Adrenal gland (tissue), 12 donors: ENCODE data around the gene CCDC183. TPM values are rescaled to one million over a fixed set of nuclear protein-coding genes. Genes with fewer than 3 reads are reported as not detected.

ENCODE experiments used
- DNase-seq, 7 donors: peaks; one replicate each; pipeline ENCODE4 v3.0.0-alpha.2; 2019 to 2020
- H3K27ac ChIP-seq, 5 donors: fragments of 200-600 bp; sonication (generic) in 4 of 5; 1 replicate in 3 of 5; 2 replicates in 2 of 5; pipeline versions ENCODE4 v1.5.1 to v1.8.0; 2016 to 2020; ENCODE audit warnings: mild to moderate bottlenecking in 1 of 5
- H3K27me3 ChIP-seq: fragments of 200-600 bp; 2 replicates; pipeline ENCODE4 v1.8.0; 2021
- H3K36me3 ChIP-seq, 2 donors: fragments of 200-600 bp; replicated peaks in 1 of 2; 1 replicate in 1 of 2; 2 replicates in 1 of 2; pipeline versions ENCODE4 v1.5.1 to v1.8.0; 2018 to 2022
- H3K4me1 ChIP-seq, 2 donors: fragments of 200-600 bp; replicated peaks in 1 of 2; 1 replicate in 1 of 2; 2 replicates in 1 of 2; pipeline versions ENCODE4 v1.5.1 to v1.8.0; 2018 to 2021
- H3K4me3 ChIP-seq, 4 donors: fragments of 200-600 bp; sonication (generic) in 3 of 4; one replicate each; pipeline ENCODE4 v1.5.1; 2016 to 2018
- H3K9me3 ChIP-seq, 3 donors: fragments of 200-600 bp; sonication (generic) in 1 of 3; replicated peaks in 1 of 3; 1 replicate in 2 of 3; 2 replicates in 1 of 3; pipeline versions ENCODE4 v1.5.1 to v1.8.0; 2016 to 2021
- POLR2A ChIP-seq, 2 donors: fragments of 450-650 bp; IDR thresholded peaks; one replicate each; pipeline ENCODE4 v1.6.1; 2017; ENCODE audit warnings: antibody characterized with exemption in 2 of 2, mild to moderate bottlenecking in 2 of 2, moderate library complexity in 1 of 2
- WGBS, 4 donors: extraction: QIAGEN DNeasy Blood & Tissue Kit in 2 of 4; methylation state at CpG; one replicate each; pipeline versions ENCODE4 v1.1.5 to v1.1.7; 2013 to 2017; 5-methylcytosine and 5-hydroxymethylcytosine counted together
- intact Hi-C, 2 donors: fragments of 100-400 bp; cut with DNase I; formaldehyde crosslinking; loops; one replicate each; pipeline versions ENCODE4 v1.14.1 to v1.15.0; 2022 to 2023
- polyA plus RNA-seq, 3 donors: library from polyadenylated mRNA; stranded (reverse); fragments of 200-250 nt in 2 of 3; fragments of 350-450 nt in 1 of 3; fragmentation: Illumina TruSeq in 1 of 3; extraction: RNeasy Lipid Tissue Mini Kit (QIAGEN cat#74804) in 1 of 3; gene quantifications; one replicate each; pipeline ENCODE4 v1.2.3, GENCODE V29; 2013 to 2014
- total RNA-seq, 9 donors: library from RNA; depleted of rRNA in 4 of 9; stranded (reverse); fragments of >200 nt in 4 of 9; fragments of 120-200 nt in 1 of 9; fragmentation: NEBNext Ultra II Directional in 1 of 9; extraction: Animal tissue kit (Norgen Biotek cat#: 25700) in 1 of 9; gene quantifications; one replicate each; pipeline versions ENCODE4 v1.1.0 to v1.2.4, GENCODE V29; 2013 to 2023
- TF ChIP-seq, protein P1 (sequence below), 6 experiments: fragments of 450-650 bp in 4 of 6; fragments of 200-600 bp in 2 of 6; sonication (generic) in 1 of 6; IDR thresholded peaks; 1 replicate in 5 of 6; 2 replicates in 1 of 6; pipeline versions ENCODE4 v1.5.1 to v1.8.0; 2016 to 2021; ENCODE audit warnings: antibody characterized with exemption in 6 of 6, mild to moderate bottlenecking in 2 of 6, moderate library complexity in 1 of 6
- donor health status: healthy with polysubstance abuse.
- donor health status: Bipolar disorder and iron deficiency.
- donor health status: DM: yes; HTN: yes; CAD: no.
- donor health status: DM: no; HTN: no; CAD: no.
- donor health status: DM: no; HTN: no; CAD: no.
- donor health status: DM: yes; HTN: yes; CAD: no.

The CCDC183 gene
- total and polyA plus RNA-seq, 12 donors, result 0.46 to 17.5 (median 1.8) TPM; not detected in 1

DNA sequence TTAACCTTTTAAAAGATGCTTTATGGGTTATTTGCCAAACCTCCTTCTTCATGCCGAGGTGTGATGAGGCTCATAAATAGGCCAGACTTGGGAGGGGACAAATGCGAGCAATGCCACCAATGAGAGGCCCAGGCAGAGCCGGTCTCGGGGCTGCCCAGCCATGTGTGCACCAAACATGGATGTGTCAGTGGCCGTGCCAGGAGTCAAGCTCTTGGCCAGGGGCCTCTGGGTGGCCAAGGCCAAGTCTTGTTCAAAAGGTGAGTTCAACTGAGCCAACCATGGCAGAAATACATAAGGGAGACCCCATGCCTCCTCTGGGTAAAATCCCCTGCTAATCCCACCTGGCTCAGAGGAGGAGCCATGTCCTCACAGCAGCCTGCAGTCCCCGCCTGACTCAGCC, 20.9 kb upstream of the CCDC183 start:
- no peaks in the 10 kb centered on the region for H3K27me3 ChIP-seq
- H3K27ac ChIP-seq, result no peak overlapping the region
- intact Hi-C loops, result no loop called here
- no peaks in the 10 kb centered on the region for H3K9me3 ChIP-seq
- TF ChIP-seq, protein P1, sequence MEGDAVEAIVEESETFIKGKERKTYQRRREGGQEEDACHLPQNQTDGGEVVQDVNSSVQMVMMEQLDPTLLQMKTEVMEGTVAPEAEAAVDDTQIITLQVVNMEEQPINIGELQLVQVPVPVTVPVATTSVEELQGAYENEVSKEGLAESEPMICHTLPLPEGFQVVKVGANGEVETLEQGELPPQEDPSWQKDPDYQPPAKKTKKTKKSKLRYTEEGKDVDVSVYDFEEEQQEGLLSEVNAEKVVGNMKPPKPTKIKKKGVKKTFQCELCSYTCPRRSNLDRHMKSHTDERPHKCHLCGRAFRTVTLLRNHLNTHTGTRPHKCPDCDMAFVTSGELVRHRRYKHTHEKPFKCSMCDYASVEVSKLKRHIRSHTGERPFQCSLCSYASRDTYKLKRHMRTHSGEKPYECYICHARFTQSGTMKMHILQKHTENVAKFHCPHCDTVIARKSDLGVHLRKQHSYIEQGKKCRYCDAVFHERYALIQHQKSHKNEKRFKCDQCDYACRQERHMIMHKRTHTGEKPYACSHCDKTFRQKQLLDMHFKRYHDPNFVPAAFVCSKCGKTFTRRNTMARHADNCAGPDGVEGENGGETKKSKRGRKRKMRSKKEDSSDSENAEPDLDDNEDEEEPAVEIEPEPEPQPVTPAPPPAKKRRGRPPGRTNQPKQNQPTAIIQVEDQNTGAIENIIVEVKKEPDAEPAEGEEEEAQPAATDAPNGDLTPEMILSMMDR (IDR thresholded peaks at IDR 0.05), result no peak
- TF ChIP-seq POLR2A (IDR thresholded peaks at IDR 0.05), result no peak
- 71 to 94% (median 87%) methylated on average over 6 of the region's 6 CpGs for WGBS, 4 donors
- no peak overlapping the region for H3K4me3 ChIP-seq
- no peaks in the 10 kb centered on the region for H3K4me1 ChIP-seq
- no peak for DNase-seq
- H3K36me3 ChIP-seq, result no peaks in the 10 kb centered on the region

DNA sequence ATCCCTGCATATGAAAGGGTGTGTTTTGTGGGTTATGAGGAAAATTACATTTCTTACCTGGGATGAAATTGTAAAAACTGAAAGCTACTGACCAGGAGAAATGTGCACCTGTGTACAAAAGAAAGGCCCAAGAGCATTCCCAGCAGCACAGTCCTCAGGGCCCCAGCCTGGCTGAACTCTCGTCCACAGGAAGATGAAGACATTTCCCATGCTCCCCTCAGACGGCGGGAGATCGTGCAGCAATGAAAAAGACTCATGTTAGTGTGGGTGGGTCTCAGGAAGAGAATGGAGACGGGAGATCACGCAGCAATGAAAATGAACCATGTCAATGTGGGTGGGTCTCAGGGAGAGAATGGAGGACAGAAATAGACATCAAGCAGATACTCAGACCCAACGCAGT, 19.2 kb upstream of the CCDC183 start:
- WGBS, 4 donors, result 54 to 67% (median 66%) methylated on average over 7 of the region's 7 CpGs
- H3K27me3 ChIP-seq, result no peaks in the 10 kb centered on the region
- H3K4me1 ChIP-seq, result no peaks in the 10 kb centered on the region
- no peak for DNase-seq
- H3K4me3 ChIP-seq, result no peak overlapping the region
- H3K36me3 ChIP-seq, result no peaks in the 10 kb centered on the region
- no peaks in the 10 kb centered on the region for H3K9me3 ChIP-seq
- H3K27ac ChIP-seq, result no peak overlapping the region
- TF ChIP-seq POLR2A (IDR thresholded peaks at IDR 0.05), result no peak
- TF ChIP-seq, protein P1 (IDR thresholded peaks at IDR 0.05), result no peak
- intact Hi-C loops, result no loop called here

DNA sequence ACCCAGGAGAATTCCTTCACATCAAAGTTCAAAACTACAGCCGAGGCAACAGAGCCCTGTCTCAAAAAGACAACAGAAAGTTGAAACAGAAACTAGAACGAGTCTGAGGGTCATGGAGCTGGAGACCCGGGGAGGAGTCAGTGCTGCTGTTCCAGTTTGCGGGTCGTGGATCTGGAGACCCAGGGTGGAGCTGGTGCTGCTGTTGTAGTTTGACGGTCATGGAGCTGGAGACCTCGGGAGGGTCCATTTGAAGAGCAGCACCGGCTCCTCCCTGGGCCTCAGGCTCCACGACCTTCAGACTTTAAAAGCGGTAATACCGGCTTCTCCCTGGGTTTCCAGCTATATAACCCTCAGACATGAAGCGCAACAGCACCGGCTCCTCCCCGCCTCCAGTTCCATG, 18.8 kb upstream of the CCDC183 start:
- 62 to 73% (median 70%) methylated on average over 14 of the region's 14 CpGs for WGBS, 4 donors
- Histone ChIP-seq H3K27me3 (no peaks in the 10 kb centered on the region), H3K9me3 (no peaks in the 10 kb centered on the region), H3K36me3 (no peaks in the 10 kb centered on the region), H3K27ac (no peak overlapping the region), H3K4me1 (no peaks in the 10 kb centered on the region), H3K4me3 (no peak overlapping the region)
- TF ChIP-seq POLR2A (IDR thresholded peaks at IDR 0.05), result no peak
- intact Hi-C loops, result no loop called here
- no peak for DNase-seq

- intact Hi-C loops, result loop anchor here in 1 of 2 donors (10.0 kb wide), 1 partner anchor 455 kb away; the partner anchor contains the start of gene SLC34A3
- no peak overlapping the region for H3K27ac ChIP-seq
- 78 to 90% (median 85%) methylated on average over 5 of the region's 5 CpGs for WGBS, 4 donors
- H3K36me3 ChIP-seq, result no peaks in the 10 kb centered on the region
- H3K9me3 ChIP-seq, result no peaks in the 10 kb centered on the region
- no peaks in the 10 kb centered on the region for H3K27me3 ChIP-seq
- H3K4me3 ChIP-seq, result no peak overlapping the region
- no peak for DNase-seq
- H3K4me1 ChIP-seq, result no peaks in the 10 kb centered on the region
- no peak for TF ChIP-seq POLR2A (IDR thresholded peaks at IDR 0.05)
- TF ChIP-seq, protein P1 (IDR thresholded peaks at IDR 0.05), result no peak
Observed at GRCh38 chr9:136779808-136780207, 16.3 kb upstream of the CCDC183 start.

DNA sequence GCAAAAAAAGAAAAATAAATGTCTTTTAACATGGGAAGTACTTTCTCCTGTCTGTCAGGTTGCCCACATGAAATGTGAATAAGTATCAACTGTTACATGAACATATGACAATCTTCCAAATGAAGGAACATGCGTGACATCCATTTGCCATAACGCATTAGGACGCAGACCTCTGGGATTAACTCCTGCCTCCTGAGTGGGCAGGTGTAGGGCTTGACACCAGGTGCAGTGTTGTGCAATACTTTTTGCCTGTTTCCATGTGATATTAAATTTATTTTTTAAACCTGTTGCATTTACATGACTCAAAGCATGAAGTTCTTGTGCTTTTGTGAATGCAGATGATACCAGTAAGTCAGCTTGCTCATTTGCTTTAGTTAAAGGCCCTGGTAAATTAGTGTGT, 13.7 kb upstream of the CCDC183 start:
- Histone ChIP-seq H3K27me3 (no peaks in the 10 kb centered on the region), H3K4me3 (no peak overlapping the region), H3K27ac (no peak overlapping the region), H3K9me3 (no peaks in the 10 kb centered on the region), H3K36me3 (no peaks in the 10 kb centered on the region), H3K4me1 (peaks cover 0 to 1% of the 10 kb centered on the region in 2 donors)
- intact Hi-C loops, result loop anchor here in 1 of 2 donors (10.0 kb wide), 1 partner anchor 452 kb away; the partner anchor contains the start of gene SLC34A3
- TF ChIP-seq POLR2A (IDR thresholded peaks at IDR 0.05), result no peak
- TF ChIP-seq, protein P1 (IDR thresholded peaks at IDR 0.05), result no peak
- 92 to 96% (median 93%) methylated on average over 3 of the region's 3 CpGs for WGBS, 4 donors
- DNase-seq, result no peak
